Right hindlimb (tissue), 1 donor: ENCODE data around the gene AP1B1.

ENCODE experiments used
- DNase-seq: peaks from one replicate; pipeline ENCODE4 v3.0.0-alpha.2; 2018

The AP1B1 gene

GRCh38 chr22:29298641-29299040 is 89.7 kb downstream of the AP1B1 start:
- no peak for DNase-seq

GRCh38 chr22:29292379-29292778 is 96.0 kb downstream of the AP1B1 start:
- no peak for DNase-seq

- no peak for DNase-seq
Observed at GRCh38 chr22:29291215-29291614, 97.2 kb downstream of the AP1B1 start.

GRCh38 chr22:29290061-29290460 is 98.3 kb downstream of the AP1B1 start:
- DNase-seq = no peak

- no peak for DNase-seq
Observed at GRCh38 chr22:29288837-29289236, 99.5 kb downstream of the AP1B1 start.

GRCh38 chr22:29284196-29284595 is 104.2 kb downstream of the AP1B1 start:
- no peak for DNase-seq

GRCh38 chr22:29277927-29278326 is 110.4 kb downstream of the AP1B1 start:
- DNase-seq = no peak
